GM18873 (cell line): ENCODE data around the gene MUC20.
"Not testable (repeated sequence)": the region's sequence is repeated elsewhere in the genome, so short reads cannot be mapped to it uniquely, and the experiment has no call there.

Experiments used
- ATAC-seq: cut with Tn5 transposase; IDR thresholded peaks from one replicate; pipeline ENCODE4 v1.9.1; 2021; ENCODE audit warnings: mild to moderate bottlenecking, moderate library complexity, moderate number of reproducible peaks; ENCODE audit not compliant: unreplicated experiment, low FRiP score

MUC20 gene

GRCh38 chr3:195725916-195726740 lies 5.3 kb downstream of the MUC20 start:
- ATAC-seq, result not testable (repeated sequence)

GRCh38 chr3:195727606-195728195 lies 6.9 kb downstream of the MUC20 start:
- ATAC-seq, result no peak

- not testable (repeated sequence) for ATAC-seq
Observed at GRCh38 chr3:195728789-195729188, 8.0 kb downstream of the MUC20 start.

- no peak for ATAC-seq
Observed at GRCh38 chr3:195729476-195730251, 8.9 kb downstream of the MUC20 start.

- no peak for ATAC-seq
Observed at GRCh38 chr3:195731356-195731905, 10.7 kb downstream of the MUC20 start.

- ATAC-seq, result no peak
Observed at GRCh38 chr3:195732940-195733339, 12.2 kb downstream of the MUC20 start.

GRCh38 chr3:195735036-195735695 lies 14.4 kb downstream of the MUC20 start:
- ATAC-seq, result no peak

GRCh38 chr3:195736866-195737490 lies 16.2 kb downstream of the MUC20 start:
- ATAC-seq, result no peak

GRCh38 chr3:195737782-195738181 lies 17.0 kb downstream of the MUC20 start:
- ATAC-seq, result not testable (repeated sequence)

GRCh38 chr3:195738274-195739044 lies 17.7 kb downstream of the MUC20 start:
- no peak for ATAC-seq

GRCh38 chr3:195739561-195740111 lies 18.9 kb downstream of the MUC20 start:
- no peak for ATAC-seq

- ATAC-seq, result no peak
Observed at GRCh38 chr3:195744437-195744836, 23.7 kb downstream of the MUC20 start.

- ATAC-seq, result no peak
Observed at GRCh38 chr3:195746346-195746745, 25.6 kb downstream of the MUC20 start.

GRCh38 chr3:195746751-195747150 lies 26.0 kb downstream of the MUC20 start:
- no peak for ATAC-seq

- ATAC-seq, result no peak
Observed at GRCh38 chr3:195748661-195749060, 27.9 kb downstream of the MUC20 start.

- not testable (repeated sequence) for ATAC-seq
Observed at GRCh38 chr3:195749101-195749500, 28.3 kb downstream of the MUC20 start.

- no peak for ATAC-seq
Observed at GRCh38 chr3:195750797-195751520, 30.2 kb downstream of the MUC20 start.

- no peak for ATAC-seq
Observed at GRCh38 chr3:195751560-195751959, 30.8 kb downstream of the MUC20 start.
